ENCODE data around the gene UNC119B.

The UNC119B gene

GRCh38 chr12:120741476-120742421 lies 31.5 kb downstream of the UNC119B start:
- no peak for DNase-seq

- no peak for DNase-seq
Observed at GRCh38 chr12:120744922-120745493, 34.8 kb downstream of the UNC119B start.

- no peak for DNase-seq
Observed at GRCh38 chr12:120748242-120748641, 38.0 kb downstream of the UNC119B start.

GRCh38 chr12:120749256-120749655 lies 39.0 kb downstream of the UNC119B start:
- DNase-seq: no peak

- DNase-seq: no peak
Observed at GRCh38 chr12:120750806-120751205, 40.5 kb downstream of the UNC119B start.

GRCh38 chr12:120751389-120751788 lies 41.1 kb downstream of the UNC119B start:
- DNase-seq: no peak

GRCh38 chr12:120754792-120755191 lies 44.5 kb downstream of the UNC119B start:
- DNase-seq: no peak

- no peak for DNase-seq
Observed at GRCh38 chr12:120755269-120755668, 45.0 kb downstream of the UNC119B start.

- DNase-seq: no peak
Observed at GRCh38 chr12:120757226-120757742, 47.0 kb downstream of the UNC119B start.

- DNase-seq: no peak
Observed at GRCh38 chr12:120757949-120758348, 47.7 kb downstream of the UNC119B start.

GRCh38 chr12:120758798-120759590 lies 48.7 kb downstream of the UNC119B start:
- no peak for DNase-seq

GRCh38 chr12:120759591-120760348 lies 49.5 kb downstream of the UNC119B start:
- DNase-seq: no peak

- DNase-seq: peak; percentile 4
Observed at GRCh38 chr12:120760349-120761254, 50.3 kb downstream of the UNC119B start.

GRCh38 chr12:120761519-120761934 lies 51.3 kb downstream of the UNC119B start:
- DNase-seq: peak; percentile 96

- DNase-seq: peak; percentile 29
Observed at GRCh38 chr12:120762086-120762485, 51.8 kb downstream of the UNC119B start.

- DNase-seq: no peak
Observed at GRCh38 chr12:120763250-120763649, 53.0 kb downstream of the UNC119B start.

- DNase-seq: no peak
Observed at GRCh38 chr12:120764816-120765215, 54.6 kb downstream of the UNC119B start.

- no peak for DNase-seq
Observed at GRCh38 chr12:120766566-120766965, 56.3 kb downstream of the UNC119B start.

GRCh38 chr12:120767071-120768024 lies 57.1 kb downstream of the UNC119B start:
- no peak for DNase-seq

GRCh38 chr12:120771097-120771496 lies 60.8 kb downstream of the UNC119B start:
- no peak for DNase-seq
